B cell (primary cell): ENCODE measurements around the gene PBX1.

Experiments
- CTCF ChIP-seq: fragments of 200-600 bp; IDR thresholded peaks from one replicate; pipeline ENCODE4 v1.8.0; 2022; ENCODE audit warnings: antibody characterized with exemption, mild to moderate bottlenecking
- EZH2 ChIP-seq: IDR thresholded peaks from 2 replicates; pipeline ENCODE4 v1.6.1; 2012; ENCODE audit warnings: borderline replicate concordance, low read depth, mild to moderate bottlenecking, moderate library complexity, low read length; ENCODE audit not compliant: insufficient read depth, poor library complexity, severe bottlenecking

- TF ChIP-seq EZH2: no peak
- TF ChIP-seq CTCF: no peak
These were observed 84.0 kb downstream of the PBX1 start for GRCh38 chr1:164643018-164643417.
